ENCODE data around the gene ATP6V1D. TPM values are rescaled to one million over a fixed set of nuclear protein-coding genes. Genes with fewer than 3 reads are reported as not detected.

The ATP6V1D gene
- total and polyA plus RNA-seq, 2 of the 8 experiments (the other 6 are each of a cell fraction or from before 2014, with no cell fraction given) = 45.1 to 76.3 TPM

DNA sequence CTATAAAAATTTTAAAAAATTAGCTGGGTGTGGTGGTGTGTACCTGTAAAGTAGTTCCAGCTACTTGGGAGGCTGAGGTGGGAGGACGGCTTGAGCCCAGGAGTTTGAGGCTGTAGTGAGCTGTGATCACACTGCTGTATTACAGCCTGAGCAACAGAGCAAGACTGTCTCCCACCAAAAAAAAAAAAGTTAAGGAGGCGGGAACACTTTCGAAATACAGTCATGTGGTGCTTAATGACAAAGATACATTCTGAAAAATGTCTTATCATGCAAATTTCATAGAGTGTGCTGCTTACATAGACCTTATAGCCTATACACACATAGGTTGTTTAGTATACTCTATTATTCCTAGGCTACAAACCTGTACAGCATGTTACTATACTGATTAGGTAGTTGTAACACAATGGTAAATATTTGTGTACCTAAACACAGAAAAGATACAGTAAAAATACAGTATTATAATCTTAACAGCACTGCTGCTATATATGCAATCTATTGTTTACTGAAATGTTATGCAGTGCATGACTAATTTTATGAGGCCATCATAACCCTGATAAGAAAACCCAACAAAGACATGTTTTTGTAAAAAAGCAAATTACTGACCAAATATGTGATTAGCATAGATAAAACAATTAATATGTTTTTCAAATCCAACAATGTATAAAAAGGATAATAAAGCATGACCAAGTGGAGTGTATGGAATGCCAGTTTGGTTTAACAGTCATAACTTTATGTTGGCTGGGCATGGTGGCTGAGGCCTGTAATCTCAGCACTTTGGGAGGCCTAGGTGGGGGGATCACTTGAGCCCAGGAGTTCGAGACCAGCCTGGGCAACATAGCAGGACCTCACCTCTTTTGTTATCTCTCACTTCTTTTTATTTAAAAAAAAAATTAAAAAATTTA, 11.9 kb upstream of the ATP6V1D start (continued):
- TF ChIP-seq, protein P1, sequence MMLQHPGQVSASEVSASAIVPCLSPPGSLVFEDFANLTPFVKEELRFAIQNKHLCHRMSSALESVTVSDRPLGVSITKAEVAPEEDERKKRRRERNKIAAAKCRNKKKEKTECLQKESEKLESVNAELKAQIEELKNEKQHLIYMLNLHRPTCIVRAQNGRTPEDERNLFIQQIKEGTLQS (IDR thresholded peaks at IDR 0.05; ENCODE audit: insufficient read depth, low read depth, low read length) = no peak
- TF ChIP-seq RXRA (IDR thresholded peaks at IDR 0.05; ENCODE audit: insufficient read depth, low read depth, low read length) (no peak), CREB1 (IDR thresholded peaks at IDR 0.05) (no peak), ASH2L (IDR thresholded peaks at IDR 0.05; ENCODE audit: low read length) (no peak), TAF7 (optimal IDR thresholded peaks at IDR 0.05; ENCODE audit: borderline replicate concordance, low read depth, low read length) (no peak), SP1 (IDR thresholded peaks at IDR 0.05; ENCODE audit: low read depth, low read length) (no peak)

Data from H1 (cell line).